ELF-1 (cell line): Measurements from ENCODE around the gene NEFH.
A peak's percentile ranks its signal among the peaks of the same experiment; 100 is the strongest.
"Not testable (repeated sequence)": the region's sequence is repeated elsewhere in the genome, so short reads cannot be mapped to it uniquely, and the experiment has no call there.

Experiments
- DNase-seq: peaks from one replicate; pipeline ENCODE4 v3.0.0-alpha.2; 2016; ENCODE audit warnings: low read depth, low spot score

NEFH gene

DNA sequence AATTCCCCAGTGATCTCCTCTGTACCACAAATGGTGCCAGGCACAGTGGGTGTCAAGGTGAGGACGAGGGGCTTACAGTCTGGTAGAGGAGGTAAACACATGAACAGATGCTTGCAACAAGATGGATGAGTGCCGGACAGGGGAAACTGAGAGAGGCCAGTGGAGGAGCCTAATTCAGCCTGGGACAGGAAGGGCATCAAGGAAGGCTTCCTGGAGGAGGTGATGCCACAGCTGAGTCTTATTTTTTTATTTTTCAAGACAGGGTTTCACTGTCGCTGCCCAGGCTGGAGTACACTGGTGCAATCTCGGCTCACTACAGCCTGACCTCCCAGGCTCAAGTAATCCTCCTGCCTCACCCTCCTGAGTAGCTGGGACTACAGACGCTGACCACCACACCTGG is 18.8 kb upstream of the NEFH start:
- no peak for DNase-seq

DNA sequence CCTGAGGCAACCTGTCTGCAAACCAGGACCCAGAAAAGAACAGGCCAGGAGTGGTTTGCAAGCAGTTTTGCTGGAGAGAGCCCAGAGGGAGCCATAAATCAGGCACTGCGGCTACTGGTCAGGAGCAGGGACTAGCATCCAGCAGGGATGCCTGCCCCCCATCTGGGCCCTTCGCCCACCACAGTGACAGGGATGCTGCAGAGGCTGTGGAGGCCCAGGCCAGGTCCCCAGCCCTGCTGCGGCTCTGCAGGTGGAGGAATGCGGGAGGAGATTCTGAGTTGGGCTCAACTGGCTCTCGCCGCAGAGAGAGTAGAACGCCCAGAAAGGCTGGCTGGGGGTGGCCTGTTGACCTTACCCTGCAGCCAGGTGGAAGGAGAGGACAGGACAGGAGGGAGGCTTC is 16.4 kb upstream of the NEFH start:
- DNase-seq, result peak; percentile 57

DNA sequence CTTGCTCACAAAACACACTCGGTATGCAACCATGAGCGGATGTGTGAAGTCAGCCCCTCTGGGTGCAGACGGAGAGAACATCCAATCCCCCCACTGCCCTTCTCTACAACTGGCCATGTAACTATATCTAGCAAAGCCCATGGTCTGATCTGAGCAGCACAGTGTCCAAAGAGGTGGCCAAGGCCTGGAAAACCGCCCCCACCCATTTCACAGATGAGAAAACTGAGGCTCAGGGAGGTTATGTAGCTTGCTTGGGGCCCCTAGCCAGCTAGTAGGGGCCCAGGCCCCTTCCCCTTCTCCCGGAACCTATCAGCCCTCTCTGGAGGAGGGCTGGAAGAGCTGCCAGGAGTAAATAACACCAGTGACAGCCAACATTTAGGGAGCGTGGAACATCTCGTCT is 15.4 kb upstream of the NEFH start:
- no peak for DNase-seq

DNA sequence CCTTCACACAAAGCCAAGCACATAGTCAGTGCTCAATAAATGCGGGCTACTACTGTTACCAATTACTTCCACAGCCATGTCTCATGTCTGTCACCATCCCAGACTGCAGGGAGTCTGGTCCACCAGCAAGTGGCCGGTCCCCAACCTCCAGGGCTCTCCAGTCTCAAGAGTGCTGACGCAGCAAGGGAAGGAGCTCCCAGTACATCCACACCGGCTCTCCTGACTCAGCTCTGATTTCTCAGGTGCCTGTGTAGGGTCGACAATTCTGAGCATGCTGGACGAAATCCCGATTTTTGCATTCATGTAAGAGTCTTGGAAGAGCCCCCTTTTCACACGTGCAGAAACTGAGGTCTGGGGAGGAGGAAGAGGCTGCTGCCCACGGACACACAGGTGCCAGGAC is 10.3 kb upstream of the NEFH start:
- peak; percentile 53 for DNase-seq

DNA sequence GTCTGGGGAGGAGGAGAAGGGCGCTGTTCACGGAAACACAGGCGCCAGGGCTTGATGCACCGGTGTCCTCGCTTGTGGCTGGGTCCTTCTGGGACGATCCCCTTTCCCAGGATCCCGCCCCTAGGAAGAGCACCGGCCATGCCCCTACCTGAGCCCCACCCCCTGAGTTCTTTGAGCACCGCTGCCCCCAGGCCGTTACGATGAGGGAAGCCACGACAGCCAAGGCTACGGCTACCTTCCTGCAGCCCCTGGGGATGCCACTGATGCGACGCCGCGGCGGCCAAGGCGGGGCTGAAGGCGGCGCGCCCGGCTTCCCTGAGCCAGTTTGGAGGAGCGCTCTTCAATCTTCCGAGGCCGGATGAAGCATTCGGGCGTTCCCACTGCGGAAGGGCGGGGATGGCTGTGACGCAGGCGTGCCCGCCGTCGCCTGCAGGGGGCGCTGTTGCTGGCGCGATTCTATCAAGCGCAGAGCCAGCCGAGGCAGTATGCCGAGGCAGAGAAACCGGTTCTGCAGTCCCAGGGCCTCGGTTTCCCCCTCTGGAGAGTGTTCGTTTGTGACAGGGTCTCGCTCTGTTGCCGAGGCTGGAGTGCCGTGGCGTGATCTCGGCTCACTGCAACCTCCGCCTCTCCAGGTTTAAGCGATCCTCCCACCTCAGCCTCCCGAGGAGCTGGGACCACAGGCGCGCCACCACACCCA is 9.7 kb upstream of the NEFH start:
- peak; percentile 96 for DNase-seq

GRCh38 chr22:29473001-29473400 is 7.0 kb upstream of the NEFH start:
- DNase-seq, result no peak

DNA sequence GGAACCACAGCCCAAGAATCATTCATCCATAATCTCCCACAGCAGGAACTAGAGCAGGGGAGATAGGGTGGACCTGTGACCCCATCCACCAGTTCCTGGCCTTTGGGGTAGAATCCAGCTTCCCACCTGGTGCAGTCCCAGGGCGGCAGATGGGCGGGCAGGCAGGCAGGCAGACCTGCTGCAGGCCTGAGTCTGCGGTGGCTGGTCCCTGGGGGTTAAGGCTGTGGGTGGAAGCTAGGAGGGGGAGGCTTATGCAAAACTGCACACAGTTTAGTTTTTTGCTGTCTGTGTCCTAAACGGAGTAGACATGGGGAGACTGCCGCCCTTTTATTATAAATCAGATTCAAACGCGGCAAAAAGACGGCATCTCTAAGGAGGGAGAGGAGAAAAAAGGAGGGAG is 4.5 kb upstream of the NEFH start:
- DNase-seq, result no peak

- DNase-seq, result no peak
Observed at GRCh38 chr22:29476116-29476515, 3.9 kb upstream of the NEFH start.

GRCh38 chr22:29477723-29478318 is 2.2 kb upstream of the NEFH start:
- DNase-seq, result no peak

DNA sequence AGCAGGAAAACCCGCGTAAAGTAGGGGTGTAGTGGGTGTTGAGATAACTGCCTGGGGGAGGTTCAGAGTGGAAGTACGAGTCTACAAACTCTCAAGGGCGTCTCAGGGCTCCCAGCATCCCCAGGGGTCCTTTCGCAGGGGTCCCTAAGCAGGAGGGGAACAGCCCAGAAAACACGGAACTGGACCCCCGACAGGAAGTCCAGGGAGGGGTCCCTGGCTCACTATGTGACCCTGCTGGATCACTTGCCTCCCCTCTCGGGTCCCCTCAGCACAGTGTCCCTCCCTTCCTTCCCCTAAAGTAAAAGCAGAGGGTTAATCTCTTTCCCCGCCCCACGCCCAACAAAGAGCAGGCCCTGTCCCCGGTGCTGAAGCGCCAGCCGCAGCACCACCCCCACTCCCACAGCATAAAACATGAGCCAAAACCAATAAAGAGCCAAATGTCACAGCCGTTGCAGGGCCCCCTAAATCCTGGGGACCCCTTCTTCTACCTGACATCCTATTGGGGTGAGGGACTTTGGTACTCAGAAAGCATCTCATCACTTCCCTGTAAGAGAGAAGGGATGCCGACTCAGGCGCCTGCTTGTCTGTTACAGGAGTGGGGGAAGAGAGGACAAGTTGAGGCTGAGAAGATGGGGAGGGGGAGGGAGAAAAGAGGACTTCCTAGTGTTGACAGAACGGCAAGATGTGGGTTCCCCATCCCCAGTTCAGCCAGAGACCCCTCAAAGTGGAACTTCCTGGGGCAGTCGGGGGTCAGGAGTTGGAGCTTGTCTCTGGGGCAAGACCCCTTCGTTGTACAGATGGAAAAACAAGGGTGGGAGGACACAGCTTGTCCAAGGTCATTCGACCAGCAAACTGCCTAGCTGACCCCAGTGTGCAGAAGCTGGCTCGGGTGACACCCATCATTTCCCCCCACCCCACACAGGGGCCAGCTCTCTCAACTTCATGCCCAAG is 1.4 kb upstream of the NEFH start:
- DNase-seq, result peak; percentile 56

DNA sequence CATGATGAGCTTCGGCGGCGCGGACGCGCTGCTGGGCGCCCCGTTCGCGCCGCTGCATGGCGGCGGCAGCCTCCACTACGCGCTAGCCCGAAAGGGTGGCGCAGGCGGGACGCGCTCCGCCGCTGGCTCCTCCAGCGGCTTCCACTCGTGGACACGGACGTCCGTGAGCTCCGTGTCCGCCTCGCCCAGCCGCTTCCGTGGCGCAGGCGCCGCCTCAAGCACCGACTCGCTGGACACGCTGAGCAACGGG is 169 bp downstream of the NEFH start:
- no peak for DNase-seq

- DNase-seq, result peak; percentile 91
Observed at GRCh38 chr22:29480512-29481264, 670 bp downstream of the NEFH start.

GRCh38 chr22:29481265-29482000 is 1.4 kb downstream of the NEFH start:
- peak; percentile 78 for DNase-seq

DNA sequence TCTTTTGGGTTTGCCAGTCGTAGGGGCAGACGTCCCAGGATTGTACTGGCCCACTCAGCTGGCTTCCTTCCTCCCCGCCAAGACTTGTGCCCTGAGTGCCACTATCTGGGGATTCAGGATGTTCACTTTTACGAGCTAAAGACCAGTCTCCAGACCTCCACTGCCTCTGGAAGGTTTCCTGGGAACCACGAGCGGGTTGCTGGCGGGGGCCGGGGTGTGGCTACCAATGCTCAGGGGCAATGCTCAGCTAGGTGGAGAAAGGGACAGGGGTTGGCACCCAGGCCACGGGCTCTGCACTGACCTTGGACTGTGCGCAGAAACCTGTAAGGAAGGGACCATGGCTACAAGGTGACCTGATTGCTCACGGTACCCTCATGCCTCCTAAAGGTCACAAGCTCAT is 2.2 kb downstream of the NEFH start:
- no peak for DNase-seq

GRCh38 chr22:29482726-29483125 is 2.7 kb downstream of the NEFH start:
- DNase-seq, result no peak

- peak; percentile 4 for DNase-seq
Observed at GRCh38 chr22:29483254-29483653, 3.2 kb downstream of the NEFH start.

DNA sequence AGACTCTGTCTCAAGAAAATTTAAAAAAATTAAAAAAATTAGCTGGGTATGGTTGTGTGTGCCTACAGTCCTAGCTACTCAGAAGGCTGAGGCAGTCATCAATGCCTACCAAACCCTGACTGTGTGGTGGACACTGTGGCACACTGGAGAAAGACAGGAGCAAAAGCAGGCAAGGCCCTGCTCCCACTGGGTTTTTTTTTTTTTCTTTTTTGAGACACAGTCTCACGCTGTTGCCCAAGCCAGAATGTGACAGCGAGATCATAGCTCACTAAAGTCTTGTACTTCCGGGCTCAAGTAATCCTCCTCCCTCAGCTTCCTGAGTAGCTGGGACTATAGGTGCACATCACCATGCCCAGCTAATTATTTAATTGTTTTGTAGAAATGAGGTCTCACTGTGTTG is 4.6 kb downstream of the NEFH start:
- no peak for DNase-seq

GRCh38 chr22:29485448-29485847 is 5.4 kb downstream of the NEFH start:
- DNase-seq, result no peak

- DNase-seq, result no peak
Observed at GRCh38 chr22:29487426-29487986, 7.5 kb downstream of the NEFH start.

GRCh38 chr22:29489127-29489780 is 9.2 kb downstream of the NEFH start:
- not testable (repeated sequence) for DNase-seq

DNA sequence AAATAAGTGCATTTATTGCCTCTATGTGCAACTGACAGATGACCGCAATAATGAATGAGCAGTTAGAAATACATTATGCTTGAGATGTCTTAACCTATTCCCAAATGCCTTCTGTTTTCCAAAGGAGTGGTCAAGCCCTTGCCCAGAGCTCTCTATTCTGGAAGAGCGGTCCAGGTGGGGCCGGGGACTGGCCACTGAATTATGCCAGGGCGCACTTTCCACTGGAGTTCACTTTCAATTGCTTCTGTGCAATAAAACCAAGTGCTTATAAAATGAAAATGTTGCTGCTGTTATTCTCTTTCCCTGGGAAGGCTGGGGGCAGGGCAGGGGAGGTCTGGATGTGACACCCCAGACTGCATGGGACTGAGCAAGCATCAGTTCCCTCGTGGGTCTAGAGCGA is 11.0 kb downstream of the NEFH start:
- no peak for DNase-seq
